Posterior vena cava (tissue), 2 donors: Measurements from ENCODE around the gene CYP21A2. TPM values are rescaled to one million over a fixed set of nuclear protein-coding genes. Genes with fewer than 3 reads are reported as not detected.
"Not testable (repeated sequence)": the region's sequence is repeated elsewhere in the genome, so short reads cannot be mapped to it uniquely, and the experiment has no call there.

Experiments
- DNase-seq: peaks from one replicate; pipeline ENCODE4 v3.0.0-alpha.2; 2020; ENCODE audit warnings: low spot score
- intact Hi-C, 2 donors: fragments of 100-400 bp; cut with DNase I; formaldehyde crosslinking; loops; one replicate each; pipeline versions ENCODE4 v1.14.1 to v1.14.2; 2022 to 2023
- long read RNA-seq, 2 donors: library from polyadenylated mRNA; unstranded; transcript quantifications; one replicate each; pipeline ENCODE4 v2.0.0, GENCODE V29; 2020 to 2021
- total RNA-seq, 2 donors: library from RNA; stranded (reverse); fragmentation: NEBNext Ultra II Directional; extraction: Animal tissue kit (Norgen Biotek cat#: 25700); gene quantifications; one replicate each; pipeline ENCODE4 v1.2.1, GENCODE V29; 2021
- donor health status: DM: yes; HTN: yes; CAD: no.
- donor health status: DM: yes; HTN: yes; CAD: no.

The CYP21A2 gene
- 1 to 10 TPM in 1 of 2 donors, under 1 TPM in 1; 0.56 to 2.5 TPM for total RNA-seq
- long read RNA-seq, donor 1 = 0 reads
- long read RNA-seq, donor 2 = 0 reads

DNA sequence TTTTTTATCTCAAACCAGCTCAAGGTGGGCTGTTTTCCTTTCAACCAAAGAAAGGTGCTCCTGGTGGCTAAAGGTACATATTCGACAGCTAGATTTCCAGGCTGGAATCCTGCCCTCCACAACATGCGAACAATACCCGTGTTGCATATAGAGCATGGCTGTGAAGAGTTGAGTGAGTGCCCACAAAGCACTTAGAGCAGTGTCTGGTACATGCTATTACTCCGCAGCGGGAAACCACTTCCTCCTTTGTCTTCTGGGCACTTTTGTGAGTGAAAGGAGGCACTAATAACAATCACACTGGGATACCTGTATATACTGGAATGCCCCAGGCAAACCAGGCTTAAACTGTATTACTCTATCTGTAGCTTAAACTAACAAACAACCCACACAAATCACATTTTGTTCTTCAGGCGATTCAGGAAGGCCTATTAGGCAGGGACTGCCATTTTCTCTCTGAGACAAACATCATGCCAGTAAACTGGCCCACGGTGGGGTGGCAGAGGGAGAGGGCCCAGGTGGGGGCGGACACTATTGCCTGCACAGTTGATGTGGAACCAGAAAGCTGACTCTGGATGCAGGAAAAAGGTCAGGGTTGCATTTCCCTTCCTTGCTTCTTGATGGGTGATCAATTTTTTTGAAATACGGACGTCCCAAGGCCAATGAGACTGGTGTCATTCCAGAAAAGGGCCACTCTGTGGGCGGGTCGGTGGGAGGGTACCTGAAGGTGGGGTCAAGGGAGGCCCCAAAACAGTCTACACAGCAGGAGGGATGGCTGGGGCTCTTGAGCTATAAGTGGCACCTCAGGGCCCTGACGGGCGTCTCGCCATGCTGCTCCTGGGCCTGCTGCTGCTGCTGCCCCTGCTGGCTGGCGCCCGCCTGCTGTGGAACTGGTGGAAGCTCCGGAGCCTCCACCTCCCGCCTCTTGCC lies at the start of gene CYP21A2:
Gene CYP21A2 (plus strand): TSS at position 818 of the 927 bp plus-strand sequence. CDS start 8 bp downstream, at position 826.
- DNase-seq, intact Hi-C loops: not testable (repeated sequence)

DNA sequence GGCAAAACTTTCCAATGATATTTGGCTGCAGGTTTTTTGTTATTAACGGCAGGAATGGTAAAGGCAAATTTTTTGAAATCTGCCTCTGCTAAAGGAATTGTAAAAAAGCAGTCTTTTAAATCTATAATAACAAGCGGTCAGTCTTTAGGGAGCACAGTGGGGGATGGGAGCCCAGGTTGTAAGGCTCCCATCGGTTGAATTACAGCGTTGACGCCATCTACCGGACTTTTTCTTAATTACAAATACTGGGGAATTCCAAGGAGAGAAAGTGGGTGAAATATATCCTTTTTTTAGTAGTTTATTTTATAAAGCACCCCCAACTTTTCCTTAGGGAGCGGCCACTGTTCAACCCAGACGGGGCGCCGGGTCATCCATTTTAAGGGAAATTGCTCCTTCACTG lies 48.9 kb upstream of the CYP21A2 start:
- DNase-seq, intact Hi-C loops: not testable (repeated sequence)

DNA sequence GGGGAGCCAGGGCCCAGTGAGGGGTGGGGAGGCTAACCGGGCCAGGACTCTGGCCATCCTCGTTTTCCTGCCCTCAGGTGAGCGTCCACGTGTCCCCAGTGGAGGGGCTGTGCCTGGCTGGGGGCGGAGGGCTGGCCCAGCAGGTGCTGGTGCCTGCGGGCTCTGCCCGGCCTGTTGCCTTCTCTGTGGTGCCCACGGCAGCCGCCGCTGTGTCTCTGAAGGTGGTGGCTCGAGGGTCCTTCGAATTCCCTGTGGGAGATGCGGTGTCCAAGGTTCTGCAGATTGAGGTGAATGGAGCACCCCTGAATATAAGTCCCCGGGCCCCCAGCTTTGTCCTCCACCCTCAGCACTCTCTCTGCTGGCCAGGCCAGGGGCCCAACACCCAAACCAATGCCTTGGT lies 43.8 kb upstream of the CYP21A2 start:
- intact Hi-C loops, DNase-seq: not testable (repeated sequence)

DNA sequence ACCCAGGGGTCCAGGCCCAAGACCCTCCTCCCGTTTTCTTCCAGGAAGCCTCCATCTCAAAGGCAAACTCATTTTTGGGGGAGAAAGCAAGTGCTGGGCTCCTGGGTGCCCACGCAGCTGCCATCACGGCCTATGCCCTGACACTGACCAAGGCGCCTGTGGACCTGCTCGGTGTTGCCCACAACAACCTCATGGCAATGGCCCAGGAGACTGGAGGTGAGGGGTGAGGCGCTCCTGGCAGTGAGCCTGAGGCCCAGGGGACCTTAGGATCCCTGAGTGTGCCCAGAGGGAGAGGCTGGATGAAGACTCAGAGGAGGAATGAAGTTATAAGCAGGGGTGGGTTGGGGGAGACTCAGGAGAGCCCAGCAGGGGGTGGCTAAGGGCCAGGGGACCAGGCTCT lies 41.8 kb upstream of the CYP21A2 start:
- intact Hi-C loops, DNase-seq: not testable (repeated sequence)

DNA sequence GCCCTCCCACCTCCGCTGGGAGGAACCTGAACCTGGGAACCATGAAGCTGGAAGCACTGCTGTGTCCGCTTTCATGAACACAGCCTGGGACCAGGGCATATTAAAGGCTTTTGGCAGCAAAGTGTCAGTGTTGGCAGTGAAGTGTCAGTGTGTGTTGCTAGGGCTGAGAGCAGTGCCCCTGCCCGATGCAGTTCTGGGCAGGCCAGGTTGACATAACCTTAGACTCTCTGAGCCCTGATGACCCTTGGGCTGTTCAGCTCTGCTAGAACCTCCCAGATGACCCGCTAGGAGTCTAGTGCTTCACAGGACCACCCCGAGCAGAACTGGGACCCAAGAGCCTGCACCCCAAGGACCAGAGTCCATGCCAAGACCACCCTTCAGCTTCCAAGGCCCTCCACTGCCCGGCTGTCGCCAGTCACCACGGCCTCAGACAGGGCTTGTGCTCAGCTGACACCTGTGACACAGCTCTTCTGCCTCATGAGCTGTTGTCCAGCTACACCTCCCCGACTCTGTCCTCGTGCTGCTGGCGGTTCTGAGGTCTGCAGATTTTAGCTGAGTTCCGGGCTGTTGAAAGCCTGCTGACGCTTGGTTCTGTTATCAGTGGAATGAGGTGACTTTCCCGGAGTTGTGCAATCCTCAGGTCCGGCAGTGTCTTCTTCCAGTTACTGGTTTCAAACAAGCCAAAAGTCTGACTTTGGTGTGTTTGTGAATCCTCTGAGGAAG lies 35.5 kb upstream of the CYP21A2 start:
- DNase-seq, intact Hi-C loops: not testable (repeated sequence)

DNA sequence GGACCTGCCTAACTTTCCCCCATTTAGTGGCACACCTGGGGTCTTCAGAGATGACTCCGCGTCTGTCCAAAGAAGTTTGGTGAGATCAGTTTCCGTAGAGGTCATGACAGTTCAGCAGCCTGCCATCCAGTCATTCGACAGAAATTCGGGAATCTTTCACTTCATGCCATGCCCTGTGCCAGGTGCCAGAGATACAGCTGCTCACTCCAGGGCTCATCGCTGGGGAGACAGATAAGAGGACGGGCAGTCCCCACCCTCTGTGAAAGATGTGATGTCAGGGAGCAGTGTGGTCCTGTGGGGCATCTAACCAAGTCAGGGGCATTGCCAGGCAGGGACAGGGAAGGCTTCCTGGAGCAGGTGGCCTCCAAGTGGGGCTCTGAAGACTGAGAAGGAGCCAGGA lies 34.9 kb upstream of the CYP21A2 start:
- intact Hi-C loops, DNase-seq: not testable (repeated sequence)

DNA sequence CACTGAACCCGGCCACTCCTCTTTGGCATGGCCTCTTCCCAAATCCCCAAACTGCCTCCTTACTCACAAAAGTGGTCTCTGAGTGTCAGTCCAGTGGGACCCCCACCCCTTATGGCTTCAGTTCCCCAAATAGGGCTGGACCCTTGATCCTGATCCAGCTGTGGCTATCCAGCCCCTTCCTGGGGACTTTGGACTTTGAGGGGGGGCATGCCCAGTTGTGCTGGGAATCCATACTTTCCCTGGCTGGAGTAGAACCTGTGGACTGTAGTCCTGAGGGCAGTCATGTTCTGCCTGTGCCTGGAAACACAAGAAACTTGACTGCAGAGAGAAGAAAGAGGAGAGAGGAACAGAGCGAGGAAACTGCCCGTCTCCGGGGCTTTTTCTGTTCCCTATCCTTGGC lies 33.8 kb upstream of the CYP21A2 start:
- intact Hi-C loops = not testable (repeated sequence)
- peak; percentile 7 for DNase-seq

DNA sequence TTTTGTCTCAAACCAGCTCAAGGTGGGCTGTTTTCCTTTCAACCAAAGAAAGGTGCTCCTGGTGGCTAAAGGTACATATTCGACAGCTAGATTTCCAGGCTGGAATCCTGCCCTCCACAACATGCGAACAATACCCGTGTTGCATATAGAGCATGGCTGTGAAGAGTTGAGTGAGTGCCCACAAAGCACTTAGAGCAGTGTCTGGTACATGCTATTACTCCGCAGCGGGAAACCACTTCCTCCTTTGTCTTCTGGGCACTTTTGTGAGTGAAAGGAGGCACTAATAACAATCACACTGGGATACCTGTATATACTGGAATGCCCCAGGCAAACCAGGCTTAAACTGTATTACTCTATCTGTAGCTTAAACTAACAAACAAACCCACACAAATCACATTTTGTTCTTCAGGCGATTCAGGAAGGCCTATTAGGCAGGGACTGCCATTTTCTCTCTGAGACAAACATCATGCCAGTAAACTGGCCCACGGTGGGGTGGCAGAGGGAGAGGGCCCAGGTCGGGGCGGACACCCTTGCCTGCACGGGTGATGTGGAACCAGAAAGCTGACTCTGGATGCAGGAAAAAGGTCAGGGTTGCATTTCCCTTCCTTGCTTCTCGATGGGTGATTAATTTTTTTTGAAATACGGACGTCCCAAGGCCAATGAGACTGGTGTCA lies 33.2 kb upstream of the CYP21A2 start:
- intact Hi-C loops, DNase-seq: not testable (repeated sequence)

DNA sequence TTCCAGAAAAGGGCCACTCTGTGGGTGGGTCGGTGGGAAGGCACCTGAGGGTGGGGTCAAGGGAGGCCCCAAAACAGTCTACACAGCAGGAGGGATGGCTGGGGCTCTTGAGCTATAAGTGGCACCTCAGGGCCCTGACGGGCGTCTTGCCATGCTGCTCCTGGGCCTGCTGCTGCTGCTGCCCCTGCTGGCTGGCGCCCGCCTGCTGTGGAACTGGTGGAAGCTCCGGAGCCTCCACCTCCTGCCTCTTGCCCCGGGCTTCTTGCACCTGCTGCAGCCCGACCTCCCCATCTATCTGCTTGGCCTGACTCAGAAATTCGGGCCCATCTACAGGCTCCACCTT lies 32.7 kb upstream of the CYP21A2 start:
- DNase-seq, intact Hi-C loops: not testable (repeated sequence)

DNA sequence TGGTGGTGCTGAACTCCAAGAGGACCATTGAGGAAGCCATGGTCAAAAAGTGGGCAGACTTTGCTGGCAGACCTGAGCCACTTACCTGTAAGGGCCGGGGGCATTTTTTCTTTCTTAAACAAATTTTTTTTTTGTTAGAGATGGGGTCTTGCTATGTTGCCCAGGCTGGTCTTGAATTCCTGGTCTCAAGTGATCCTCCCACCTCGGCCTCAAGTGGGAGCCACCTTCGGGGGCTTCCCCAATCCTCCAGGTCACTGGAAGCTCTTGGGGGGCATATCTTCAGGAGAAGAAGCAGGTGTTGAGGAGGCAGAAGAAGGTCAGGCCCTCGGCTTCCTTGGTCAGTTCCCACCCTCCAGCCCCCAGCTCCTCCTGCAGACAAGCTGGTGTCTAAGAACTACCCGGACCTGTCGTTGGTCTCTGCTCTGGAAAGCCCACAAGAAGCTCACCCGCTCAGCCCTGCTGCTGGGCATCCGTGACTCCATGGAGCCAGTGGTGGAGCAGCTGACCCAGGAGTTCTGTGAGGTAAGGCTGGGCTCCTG lies 32.2 kb upstream of the CYP21A2 start:
- DNase-seq, intact Hi-C loops: not testable (repeated sequence)

DNA sequence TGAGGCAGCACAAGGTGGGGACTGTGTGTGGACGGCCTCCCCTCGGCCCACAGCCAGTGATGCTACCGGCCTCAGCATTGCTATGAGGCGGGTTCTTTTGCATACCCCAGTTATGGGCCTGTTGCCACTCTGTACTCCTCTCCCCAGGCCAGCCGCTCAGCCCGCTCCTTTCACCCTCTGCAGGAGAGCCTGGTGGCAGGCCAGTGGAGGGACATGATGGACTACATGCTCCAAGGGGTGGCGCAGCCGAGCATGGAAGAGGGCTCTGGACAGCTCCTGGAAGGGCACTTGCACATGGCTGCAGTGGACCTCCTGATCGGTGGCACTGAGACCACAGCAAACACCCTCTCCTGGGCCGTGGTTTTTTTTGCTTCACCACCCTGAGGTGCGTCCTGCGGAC lies 31.1 kb upstream of the CYP21A2 start:
- intact Hi-C loops, DNase-seq: not testable (repeated sequence)

DNA sequence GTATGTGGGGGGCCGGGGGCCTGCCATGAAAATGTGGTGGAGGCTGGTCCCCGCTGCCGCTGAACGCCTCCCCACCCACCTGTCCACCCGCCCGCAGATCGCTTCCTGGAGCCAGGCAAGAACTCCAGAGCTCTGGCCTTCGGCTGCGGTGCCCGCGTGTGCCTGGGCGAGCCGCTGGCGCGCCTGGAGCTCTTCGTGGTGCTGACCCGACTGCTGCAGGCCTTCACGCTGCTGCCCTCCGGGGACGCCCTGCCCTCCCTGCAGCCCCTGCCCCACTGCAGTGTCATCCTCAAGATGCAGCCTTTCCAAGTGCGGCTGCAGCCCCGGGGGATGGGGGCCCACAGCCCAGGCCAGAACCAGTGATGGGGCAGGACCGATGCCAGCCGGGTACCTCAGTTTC lies 30.2 kb upstream of the CYP21A2 start:
- intact Hi-C loops, DNase-seq: not testable (repeated sequence)

DNA sequence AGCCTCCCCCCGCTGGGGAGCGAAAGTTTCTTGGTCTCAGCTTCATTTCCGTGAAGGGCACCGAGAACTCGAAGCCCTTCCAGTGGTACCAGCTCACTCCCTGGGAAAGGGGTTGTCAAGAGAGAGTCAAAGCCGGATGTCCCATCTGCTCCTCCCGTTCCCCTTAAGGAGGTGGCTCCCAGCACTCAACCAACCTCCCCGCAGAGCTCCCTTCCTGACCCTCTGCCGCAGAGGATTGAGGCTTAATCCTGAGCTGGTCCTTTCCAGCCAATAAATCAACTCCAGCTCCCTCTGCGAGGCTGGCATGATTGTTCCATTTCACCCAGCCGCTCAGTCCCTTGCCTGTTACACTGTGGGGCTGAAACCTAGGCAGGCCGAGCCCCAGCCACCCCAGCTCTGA lies 29.6 kb upstream of the CYP21A2 start:
- not testable (repeated sequence) for DNase-seq

DNA sequence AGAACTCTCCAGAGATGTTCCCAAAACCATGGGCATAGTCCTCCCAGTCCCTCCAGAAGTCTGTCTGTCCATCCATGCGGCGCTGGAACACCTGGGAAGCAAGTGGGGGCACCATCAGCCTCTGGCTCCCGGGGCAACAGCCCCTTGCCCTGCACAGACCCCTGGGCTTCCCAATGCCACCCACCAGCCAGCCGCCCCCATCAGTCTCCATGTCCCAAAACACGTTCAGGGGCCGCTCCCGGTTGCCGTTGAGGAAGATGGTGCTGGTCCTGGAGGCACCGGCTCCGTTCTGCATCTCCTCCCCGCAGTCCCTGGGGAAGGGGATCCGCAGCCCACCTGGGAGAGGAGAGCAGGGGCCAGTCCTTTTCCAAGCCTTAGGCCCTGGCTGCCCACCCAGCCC lies 28.7 kb upstream of the CYP21A2 start:
- DNase-seq, intact Hi-C loops: not testable (repeated sequence)

More for the DNA sequence above, 29.6 kb upstream of the CYP21A2 start:
- intact Hi-C loops = not testable (repeated sequence)

DNA sequence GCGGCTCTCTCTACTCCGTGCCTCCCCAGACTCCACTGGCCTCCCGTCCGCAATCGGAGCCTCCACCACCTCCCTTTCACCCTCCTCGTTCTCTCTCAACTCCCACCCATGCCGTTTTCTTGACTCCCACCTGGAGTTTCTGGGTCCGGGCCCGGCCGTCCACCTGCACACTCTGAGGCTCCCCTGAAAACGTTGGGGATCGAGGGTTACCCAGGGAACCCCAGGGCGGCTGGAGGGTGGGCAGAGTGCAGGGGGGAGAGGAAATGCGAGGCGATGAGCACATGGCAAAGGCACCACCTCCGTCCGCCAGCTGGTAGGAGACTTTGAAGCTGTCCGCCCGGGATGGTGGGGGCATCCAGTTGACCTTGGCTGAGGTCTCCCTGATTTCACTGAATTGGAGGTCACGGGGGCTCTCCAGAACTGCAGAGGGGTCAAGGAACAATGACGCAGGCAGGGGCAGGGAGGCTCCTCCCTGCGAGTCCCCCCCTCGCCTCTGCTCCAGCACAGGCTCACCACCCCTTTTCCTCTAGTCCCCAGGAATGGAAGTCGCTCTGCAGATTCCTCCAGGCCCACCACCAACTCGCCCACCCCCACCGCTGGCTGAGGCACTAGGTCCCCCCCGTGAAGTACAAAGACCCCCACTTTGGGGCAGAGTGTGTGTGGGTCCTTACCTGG lies 27.2 kb upstream of the CYP21A2 start:
- intact Hi-C loops, DNase-seq: not testable (repeated sequence)

DNA sequence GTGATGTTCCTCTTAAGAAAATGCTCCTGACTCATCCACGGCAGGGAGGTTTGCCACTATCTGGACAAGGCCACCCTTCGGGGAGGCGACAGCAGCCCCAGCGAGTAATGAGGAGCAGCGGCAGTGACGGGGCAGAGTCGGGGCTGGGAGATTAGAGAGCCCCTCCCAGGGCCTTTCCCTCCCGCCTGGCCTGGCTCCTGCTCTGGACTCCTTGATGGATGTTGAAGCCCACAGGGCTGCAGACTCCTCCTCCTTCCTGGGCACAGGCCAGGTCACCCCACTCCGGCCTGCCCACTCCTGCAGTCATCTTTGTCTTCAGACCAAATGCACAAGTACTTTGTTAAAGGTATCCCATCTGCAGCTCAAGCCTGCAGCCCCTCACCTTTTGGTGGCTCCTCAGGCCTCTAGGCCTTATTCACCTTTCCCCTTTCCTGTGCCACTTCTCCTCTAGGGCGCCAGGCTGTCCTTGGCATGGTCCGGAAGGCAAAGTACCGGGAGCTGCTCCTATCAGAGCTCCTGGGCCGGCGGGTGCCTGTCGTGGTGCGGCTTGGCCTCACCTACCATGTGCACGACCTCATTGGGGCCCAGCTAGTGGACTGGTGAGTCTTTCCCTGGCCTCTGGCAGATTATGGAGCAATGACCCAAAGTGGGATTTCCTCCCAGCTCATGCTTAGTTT lies 25.1 kb upstream of the CYP21A2 start:
- DNase-seq, intact Hi-C loops: not testable (repeated sequence)

DNA sequence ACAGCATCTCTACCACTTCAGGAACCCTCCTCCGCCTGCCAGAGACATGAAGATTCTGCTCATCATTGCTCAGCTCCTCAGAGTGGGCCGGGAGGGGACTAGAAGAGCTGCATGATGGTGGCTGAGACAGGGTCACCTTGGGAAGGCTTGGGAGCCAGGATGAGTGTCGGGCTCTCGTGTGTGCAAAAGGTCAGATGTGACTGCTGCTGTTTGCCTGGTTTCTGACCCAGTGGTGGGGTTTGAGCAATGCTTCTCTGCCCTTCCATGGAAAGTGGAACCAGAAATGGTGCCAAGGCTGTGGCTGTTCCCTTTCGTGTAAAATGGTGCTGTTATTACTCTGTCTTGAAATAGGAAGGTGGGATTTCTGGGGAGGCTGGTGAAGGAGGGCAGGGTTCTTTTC lies 24.5 kb upstream of the CYP21A2 start:
- intact Hi-C loops = not testable (repeated sequence)

DNA sequence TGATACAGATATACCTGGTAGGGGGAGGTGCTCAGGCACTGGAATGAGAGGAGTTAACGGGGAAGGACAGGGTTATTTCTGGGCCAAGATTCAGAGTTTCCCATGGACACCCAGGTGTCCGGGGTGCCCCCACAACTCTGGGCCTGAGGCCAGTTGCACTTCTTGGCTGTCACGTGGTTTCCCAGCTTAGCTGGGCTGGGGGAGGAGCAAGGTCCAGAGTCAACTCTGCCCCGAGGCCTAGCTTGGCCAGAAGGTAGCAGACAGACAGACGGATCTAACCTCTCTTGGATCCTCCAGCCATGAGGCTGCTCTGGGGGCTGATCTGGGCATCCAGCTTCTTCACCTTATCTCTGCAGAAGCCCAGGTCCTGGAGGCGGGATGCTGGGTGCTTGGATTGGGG lies 23.7 kb upstream of the CYP21A2 start, which contains the start of gene C4B:
Gene C4B (plus strand): TSS at position 249 of the 400 bp plus-strand sequence. CDS start 51 bp downstream, at position 300.
- intact Hi-C loops, DNase-seq: not testable (repeated sequence)

More for the DNA sequence above, 24.5 kb upstream of the CYP21A2 start:
- DNase-seq = not testable (repeated sequence)
